HEK293 (cell line): ENCODE results near the gene CHORDC1.

Source experiments
- CTCF ChIA-PET: fragments of 350-600 bp; formaldehyde crosslinking; extraction: SDS; loops from one replicate; lab custom pipeline; 2021; ENCODE audit warnings: antibody characterized with exemption; lab: Yijun Ruan, JAX
- POLR2A ChIA-PET: fragments of 300-600 bp; formaldehyde crosslinking; extraction: SDS; loops from one replicate; lab custom pipeline; 2020; ENCODE audit warnings: antibody characterized with exemption, inconsistent platforms; lab: Yijun Ruan, JAX
- H3K27ac ChIP-seq: fragments of 200-500 bp; sonication (Bioruptor generic); 2 replicates; pipeline ENCODE4 v1.5.1; 2014; ENCODE audit warnings: low read depth, low read length, control low read depth, inconsistent platforms; ENCODE audit errors: extremely low read depth
- H3K36me3 ChIP-seq, 2 experiments: fragments of 200-500 bp in 1 of 2; sonication (Bioruptor generic) in 1 of 2; 1 replicate in 1 of 2; 2 replicates in 1 of 2; pipeline ENCODE4 v1.5.1; 2014 to 2017; ENCODE audit warnings: inconsistent platforms in 2 of 2, low read length in 2 of 2; ENCODE audit not compliant: control insufficient read depth in 2 of 2, insufficient read depth in 1 of 2
- H3K4me1 ChIP-seq: fragments of 200-500 bp; sonication (Bioruptor generic); 2 replicates; pipeline ENCODE4 v1.5.1; 2014; ENCODE audit warnings: mild to moderate bottlenecking, low read length, inconsistent platforms; ENCODE audit not compliant: control insufficient read depth, insufficient read depth
- H3K4me3 ChIP-seq: 2 replicates; pipeline ENCODE4 v1.5.1; 2011; ENCODE audit warnings: low read depth, mild to moderate bottlenecking, control low read depth, low read length, moderate library complexity
- H3K9me3 ChIP-seq: fragments of 200-500 bp; sonication (Bioruptor generic); 2 replicates; pipeline ENCODE4 v1.5.1; 2014; ENCODE audit warnings: low read depth, low read length, inconsistent platforms; ENCODE audit not compliant: control insufficient read depth, insufficient read depth
- ATF2 ChIP-seq: fragments of 450-650 bp; formaldehyde crosslinking; IDR thresholded peaks from 2 replicates; pipeline ENCODE4 v1.5.1; 2016; ENCODE audit warnings: missing biosample characterization, missing genetic modification characterization, low read depth
- BCL11A ChIP-seq: fragments of 450-650 bp; formaldehyde crosslinking; IDR thresholded peaks from 2 replicates; pipeline ENCODE4 v1.5.1; 2016; ENCODE audit warnings: low read depth, missing biosample characterization, missing genetic modification characterization
- EGR2 ChIP-seq: fragments of 450-650 bp; formaldehyde crosslinking; IDR thresholded peaks from 2 replicates; pipeline ENCODE4 v1.5.1; 2016; ENCODE audit warnings: low read depth, missing biosample characterization, missing genetic modification characterization
- FEZF1 ChIP-seq: fragments of 450-650 bp; formaldehyde crosslinking; IDR thresholded peaks from 2 replicates; pipeline ENCODE4 v1.5.1; 2016; ENCODE audit warnings: missing biosample characterization, missing genetic modification characterization
- PRDM1 ChIP-seq: fragments of 450-650 bp; formaldehyde crosslinking; IDR thresholded peaks from 2 replicates; pipeline ENCODE4; 2016; ENCODE audit warnings: missing biosample characterization, missing genetic modification characterization
- YY2 ChIP-seq: fragments of 450-650 bp; formaldehyde crosslinking; IDR thresholded peaks from 2 replicates; pipeline ENCODE4 v1.5.1; 2016; ENCODE audit warnings: missing biosample characterization, missing genetic modification characterization
- ZBTB48 ChIP-seq: fragments of 450-650 bp; formaldehyde crosslinking; IDR thresholded peaks from 2 replicates; pipeline ENCODE4 v1.5.1; 2016; ENCODE audit warnings: missing biosample characterization, missing genetic modification characterization
- ZIC2 ChIP-seq: fragments of 450-650 bp; formaldehyde crosslinking; IDR thresholded peaks from 2 replicates; pipeline ENCODE4 v1.5.1; 2016; ENCODE audit warnings: missing biosample characterization, missing genetic modification characterization
- ZNF169 ChIP-seq: fragments of 450-650 bp; formaldehyde crosslinking; IDR thresholded peaks from 2 replicates; pipeline ENCODE4 v1.5.1; 2016; ENCODE audit warnings: missing biosample characterization, missing genetic modification characterization
- ZNF23 ChIP-seq: fragments of 450-650 bp; formaldehyde crosslinking; IDR thresholded peaks from 2 replicates; pipeline ENCODE4 v1.5.1; 2016; ENCODE audit warnings: missing biosample characterization, missing genetic modification characterization, borderline replicate concordance
- ZNF335 ChIP-seq: fragments of 450-650 bp; formaldehyde crosslinking; conservative IDR thresholded peaks from 2 replicates; pipeline ENCODE4 v1.5.1; 2016; ENCODE audit warnings: missing biosample characterization, missing genetic modification characterization
- ZNF362 ChIP-seq: fragments of 450-650 bp; formaldehyde crosslinking; IDR thresholded peaks from 2 replicates; pipeline ENCODE4 v1.5.1; 2016; ENCODE audit warnings: missing biosample characterization, missing genetic modification characterization
- ZNF366 ChIP-seq: fragments of 450-650 bp; formaldehyde crosslinking; conservative IDR thresholded peaks from 2 replicates; pipeline ENCODE4 v1.5.1; 2016; ENCODE audit warnings: missing biosample characterization, missing genetic modification characterization
- ZNF394 ChIP-seq: fragments of 450-650 bp; formaldehyde crosslinking; IDR thresholded peaks from 2 replicates; pipeline ENCODE4 v1.5.1; 2016; ENCODE audit warnings: missing biosample characterization, missing genetic modification characterization, mild to moderate bottlenecking, moderate library complexity, borderline replicate concordance
- ZNF416 ChIP-seq: fragments of 450-650 bp; formaldehyde crosslinking; IDR thresholded peaks from 2 replicates; pipeline ENCODE4 v1.5.1; 2016; ENCODE audit warnings: missing biosample characterization, missing genetic modification characterization
- ZNF433 ChIP-seq: fragments of 450-650 bp; formaldehyde crosslinking; IDR thresholded peaks from 2 replicates; pipeline ENCODE4 v1.5.1; 2016; ENCODE audit warnings: missing biosample characterization, missing genetic modification characterization, low read depth
- ZNF560 ChIP-seq: fragments of 450-650 bp; formaldehyde crosslinking; IDR thresholded peaks from 2 replicates; pipeline ENCODE4 v1.5.1; 2017; ENCODE audit warnings: missing biosample characterization, missing genetic modification characterization, borderline replicate concordance
- ZNF561 ChIP-seq: fragments of 450-650 bp; IDR thresholded peaks from 2 replicates; pipeline ENCODE4 v1.5.1; 2018; ENCODE audit warnings: missing biosample characterization, missing genetic modification characterization, borderline replicate concordance
- ZNF596 ChIP-seq: fragments of 450-650 bp; IDR thresholded peaks from 2 replicates; pipeline ENCODE4 v1.5.0; 2018; ENCODE audit warnings: missing biosample characterization, mild to moderate bottlenecking, missing genetic modification characterization, moderate library complexity
- ZNF623 ChIP-seq: fragments of 450-650 bp; formaldehyde crosslinking; IDR thresholded peaks from 2 replicates; pipeline ENCODE4 v1.5.1; 2016; ENCODE audit warnings: missing biosample characterization, missing genetic modification characterization
- ZNF624 ChIP-seq: fragments of 450-650 bp; formaldehyde crosslinking; IDR thresholded peaks from 2 replicates; pipeline ENCODE4 v1.5.1; 2017; ENCODE audit warnings: missing biosample characterization, missing genetic modification characterization
- ZNF639 ChIP-seq: fragments of 450-650 bp; formaldehyde crosslinking; IDR thresholded peaks from 2 replicates; pipeline ENCODE4 v1.5.1; 2016; ENCODE audit warnings: missing biosample characterization, missing genetic modification characterization
- ZNF692 ChIP-seq: fragments of 450-650 bp; formaldehyde crosslinking; IDR thresholded peaks from 2 replicates; pipeline ENCODE4 v1.5.1; 2016; ENCODE audit warnings: missing biosample characterization, missing genetic modification characterization

The CHORDC1 gene

GRCh38 chr11:90221803-90222458, 918 bp downstream of the CHORDC1 start:
- Histone ChIP-seq H3K9me3 (no peaks in the 10 kb centered on the region), H3K36me3 (no peaks in the 10 kb centered on the region), H3K27ac (peak overlapping the region; percentile 62; the same call in 1 of the 2 replicates), H3K4me3 (peak overlapping the region; percentile 92), H3K4me1 (no peaks in the 10 kb centered on the region)
- TF ChIP-seq ZNF596 (tag by site-specific recombination) (no peak), PRDM1 (tag by site-specific recombination) (0 out of 2 replicates have a peak, but pooled peaks have one; percentile 31)
- CTCF ChIA-PET, result interaction anchor here (0.9 to 3.7 kb wide), 2 partner anchors 17 to 23 kb away, joined by 3 to 26 read pairs; no protein-coding TSS in a partner anchor
- POLR2A ChIA-PET, result interaction anchor here (0.7 kb wide), 1 partner anchor 166 kb away, joined by 3 read pairs; no protein-coding TSS in a partner anchor

GRCh38 chr11:90220391-90220790, 2.5 kb downstream of the CHORDC1 start:
- no peaks in the 10 kb centered on the region for H3K4me1 ChIP-seq
- CTCF ChIA-PET, result interaction anchor here (3.7 kb wide), 1 partner anchor 16 kb away, joined by 26 read pairs; no protein-coding TSS in a partner anchor
- no peaks in the 10 kb centered on the region for H3K9me3 ChIP-seq
- no peak overlapping the region for H3K27ac ChIP-seq
- H3K4me3 ChIP-seq, result peak overlapping the region; percentile 92
- peaks cover 8% of the 10 kb centered on the region in 2 experiments; a peak in 2 of 3 replicates for H3K36me3 ChIP-seq
- POLR2A ChIA-PET, result interaction anchor here (1.2 kb wide), 1 partner anchor 9 kb away, joined by 3 read pairs; no protein-coding TSS in a partner anchor
- no peak for TF ChIP-seq ZNF23 (tag by site-specific recombination)
- 0 out of 2 replicates have a peak, but pooled peaks have one; percentile 13 for TF ChIP-seq ZNF366 (tag by site-specific recombination)

- Histone ChIP-seq H3K4me1 (no peaks in the 10 kb centered on the region), H3K27ac (no peak overlapping the region), H3K36me3 (peaks cover 8 to 15% of the 10 kb centered on the region in 2 experiments; a peak in 2 of 3 replicates), H3K9me3 (no peaks in the 10 kb centered on the region), H3K4me3 (no peak overlapping the region)
- TF ChIP-seq ZNF362 (tag by site-specific recombination) (no peak), FEZF1 (tag by site-specific recombination) (no peak), ZBTB48 (tag by site-specific recombination) (no peak), ZNF639 (tag by site-specific recombination) (no peak), ZIC2 (tag by site-specific recombination) (no peak), ATF2 (no peak), BCL11A (no peak), ZNF623 (tag by site-specific recombination) (no peak), ZNF416 (no peak), ZNF169 (tag by site-specific recombination) (no peak), ZNF624 (tag by site-specific recombination) (no peak), ZNF335 (no peak), ZNF560 (tag by site-specific recombination) (no peak), ZNF561 (tag by site-specific recombination) (no peak), ZNF433 (tag by site-specific recombination) (no peak), ZNF692 (tag by site-specific recombination) (no peak), EGR2 (no peak), YY2 (tag by site-specific recombination) (no peak), ZNF394 (tag by site-specific recombination) (no peak)
- POLR2A ChIA-PET, result interaction anchor here (0.7 to 1.2 kb wide), 2 partner anchors 10 to 32 kb away, joined by 3 read pairs; no protein-coding TSS in a partner anchor
- CTCF ChIA-PET, result interaction anchor here (1.1 to 3.7 kb wide), 2 partner anchors 13 to 15 kb away, joined by 3 to 26 read pairs; no protein-coding TSS in a partner anchor
These were observed 3.4 kb downstream of the CHORDC1 start for GRCh38 chr11:90219438-90219837.
